Heart right ventricle (tissue), 16 donors: ENCODE results near the gene INPP4B. TPM values are rescaled to one million over a fixed set of nuclear protein-coding genes. Genes with fewer than 3 reads are reported as not detected.

Experiments used
- ATAC-seq, 8 donors: fragments of 200-7000 bp; cut with Tn5 transposase; one replicate each; pipeline ENCODE4 v1.9.1; 2020; ENCODE audit warnings: mild to moderate bottlenecking in 8 of 8, moderate library complexity in 8 of 8, moderate number of reproducible peaks in 1 of 8
- DNase-seq, 2 donors: peaks; one replicate each; pipeline ENCODE4 v3.0.0-alpha.2; 2020
- H3K27ac ChIP-seq, 10 donors: fragments of 200-600 bp; sonication (generic) in 2 of 10; one replicate each; pipeline versions ENCODE4 v1.5.0 to v1.8.0; 2020 to 2022; ENCODE audit warnings: mild to moderate bottlenecking in 3 of 10
- H3K27me3 ChIP-seq, 7 donors: fragments of 200-600 bp; one replicate each; pipeline ENCODE4 v1.8.0; 2021 to 2022; ENCODE audit warnings: mild to moderate bottlenecking in 2 of 7
- H3K36me3 ChIP-seq, 9 donors: fragments of 200-600 bp; sonication (generic) in 1 of 9; one replicate each; pipeline versions ENCODE4 v1.5.0 to v1.8.0; 2020 to 2022; ENCODE audit warnings: mild to moderate bottlenecking in 2 of 9
- H3K4me1 ChIP-seq, 9 donors: fragments of 200-600 bp; sonication (generic) in 1 of 9; one replicate each; pipeline versions ENCODE4 v1.5.0 to v1.8.0; 2020 to 2022; ENCODE audit warnings: mild to moderate bottlenecking in 4 of 9
- H3K4me3 ChIP-seq, 10 donors: fragments of 200-600 bp; sonication (generic) in 2 of 10; one replicate each; pipeline versions ENCODE4 v1.5.0 to v1.8.0; 2020 to 2022; ENCODE audit warnings: mild to moderate bottlenecking in 7 of 10, moderate library complexity in 2 of 10
- H3K9me3 ChIP-seq, 11 donors: fragments of 200-600 bp in 10 of 11; sonication (generic) in 2 of 11; one replicate each; pipeline versions ENCODE4 v1.5.0 to v1.8.0; 2013 to 2022; ENCODE audit warnings: mild to moderate bottlenecking in 2 of 11, control low read depth in 1 of 11, moderate library complexity in 1 of 11
- CTCF ChIP-seq, 9 donors: fragments of 200-600 bp; sonication (generic) in 2 of 9; IDR thresholded peaks; one replicate each; pipeline versions ENCODE4 v1.5.0 to v1.8.0; 2021 to 2022; ENCODE audit warnings: antibody characterized with exemption in 9 of 9, mild to moderate bottlenecking in 5 of 9, moderate library complexity in 1 of 9
- WGBS, 2 donors: extraction: QIAGEN DNeasy Blood & Tissue Kit; methylation state at CpG; one replicate each; pipeline ENCODE4 v1.1.7; 2013; ENCODE audit warnings: inconsistent platforms in 1 of 2; 5-methylcytosine and 5-hydroxymethylcytosine counted together
- intact Hi-C, 10 donors: fragments of 100-400 bp; cut with DNase I; formaldehyde crosslinking; loops; one replicate each; pipeline versions ENCODE4 v1.11.1 to v1.14.2; 2022
- polyA plus RNA-seq, 2 donors: library from polyadenylated mRNA; stranded (reverse); fragments of 200-250 nt; gene quantifications; one replicate each; pipeline ENCODE4 v1.2.3, GENCODE V29; 2013
- total RNA-seq, 10 donors: library from RNA; stranded (reverse); fragmentation: NEBNext Ultra II Directional in 3 of 10; extraction: Animal tissue kit (Norgen Biotek cat#: 25700) in 3 of 10; gene quantifications; one replicate each; pipeline versions ENCODE4 v1.2.1 to v1.2.4, GENCODE V29; 2021 to 2023
- donor health status: Arrhythmogenic right ventricular cardiomyopathy.
- donor health status: ischemic (EF 13 %, LVEDD 7.1; RV severe dilation, severe dysfunction).
- donor health status: healthy with polysubstance abuse.
- donor health status: DM: no; HTN: yes; CAD: no.
- donor health status: DM: no; HTN: no; CAD: no.
- donor health status: ischemic (EF 25% LVEDD 6.9; RV normal size, moderate dysfunction).
- donor health status: ischemic (EF 25% LVEDD 5.7; RV mildly dilated, moderate dysfunction).
- donor health status: healthy.
- donor health status: DM: yes; HTN: yes; CAD: no.
- donor health status: Ischemic cardiomyopathy.
- donor health status: ischemic (EF 35%, LVEDD 5.7; RV mildly dilated, moderate dysfunction).
- donor health status: nonischemic (EF 11% LVEDD 7.7; RV severe dilation, severe dysfunction).
- donor health status: DM: yes; HTN: yes; CAD: no.
- donor health status: PGD.
- donor health status: ischemic (EF 29% LVEDD 5.4; RV normal size, mild dysfunction).
- donor health status: nonischemic (EF 23%, LVEDD 6.1; RV moderate dilation, normal function).

The INPP4B gene
- total and polyA plus RNA-seq, 12 donors: 3.7 to 100.0 (median 39.1) TPM

- Histone ChIP-seq H3K27ac (no peak overlapping the region), H3K36me3 (no peaks in the 10 kb centered on the region), H3K27me3 (no peaks in the 10 kb centered on the region), H3K4me1 (no peaks in the 10 kb centered on the region), H3K9me3 (no peaks in the 10 kb centered on the region), H3K4me3 (no peak overlapping the region)
- TF ChIP-seq CTCF (IDR thresholded peaks at IDR 0.05): no peak
- DNase-seq: no peak
- intact Hi-C loops: no loop called here
- no peak for ATAC-seq
- 90 to 97% methylated on average over 1 of the region's 1 CpG for WGBS, 2 donors
Measured at GRCh38 chr4:142427456-142427855, 418.6 kb downstream of the INPP4B start.

GRCh38 chr4:142423861-142424260 lies 422.2 kb downstream of the INPP4B start:
- Histone ChIP-seq H3K9me3 (no peaks in the 10 kb centered on the region), H3K4me3 (no peak overlapping the region), H3K36me3 (no peaks in the 10 kb centered on the region), H3K27ac (no peak overlapping the region), H3K27me3 (no peaks in the 10 kb centered on the region), H3K4me1 (peaks cover 0 to under 1% (median 0%) of the 10 kb centered on the region in 9 donors)
- WGBS, 2 donors: 83 to 89% methylated on average over 2 of the region's 2 CpGs
- no peak for ATAC-seq
- intact Hi-C loops: no loop called here
- no peak for TF ChIP-seq CTCF (IDR thresholded peaks at IDR 0.05)
- DNase-seq: no peak

GRCh38 chr4:142420311-142421095 lies 425.6 kb downstream of the INPP4B start:
- Histone ChIP-seq H3K27me3 (no peaks in the 10 kb centered on the region), H3K27ac (no peak overlapping the region), H3K9me3 (no peaks in the 10 kb centered on the region), H3K4me1 (peaks cover 0 to 19% (median 0%) of the 10 kb centered on the region in 9 donors), H3K4me3 (no peak overlapping the region), H3K36me3 (no peaks in the 10 kb centered on the region)
- no peak for ATAC-seq
- WGBS, 2 donors: 95% methylated on average over 3 of the region's 3 CpGs
- no peak for DNase-seq
- intact Hi-C loops: no loop called here
- no peak for TF ChIP-seq CTCF (IDR thresholded peaks at IDR 0.05)

GRCh38 chr4:142419712-142420111 lies 426.4 kb downstream of the INPP4B start:
- Histone ChIP-seq H3K27ac (no peak overlapping the region), H3K9me3 (no peaks in the 10 kb centered on the region), H3K4me3 (no peak overlapping the region), H3K36me3 (no peaks in the 10 kb centered on the region), H3K4me1 (peaks cover 0 to 19% (median 0%) of the 10 kb centered on the region in 9 donors), H3K27me3 (no peaks in the 10 kb centered on the region)
- ATAC-seq (no peak), DNase-seq (no peak)
- TF ChIP-seq CTCF (IDR thresholded peaks at IDR 0.05): no peak
- intact Hi-C loops: no loop called here
- 92 to 97% methylated on average over 1 of the region's 1 CpG for WGBS, 2 donors
